GM19467 (cell line): ENCODE results near the gene NUDT2.

ENCODE experiments used
- ATAC-seq: cut with Tn5 transposase; IDR thresholded peaks from one replicate; pipeline ENCODE4 v1.9.1; 2021; ENCODE audit warnings: mild to moderate bottlenecking, moderate library complexity; ENCODE audit not compliant: unreplicated experiment

The NUDT2 gene

GRCh38 chr9:34370335-34370969, 41.1 kb downstream of the NUDT2 start:
- ATAC-seq: no peak

GRCh38 chr9:34370970-34371880, 41.9 kb downstream of the NUDT2 start:
- no peak for ATAC-seq

- no peak for ATAC-seq
Measured at GRCh38 chr9:34371886-34372466, 42.6 kb downstream of the NUDT2 start.

GRCh38 chr9:34372467-34373011, 43.2 kb downstream of the NUDT2 start:
- no peak for ATAC-seq

- no peak for ATAC-seq
Measured at GRCh38 chr9:34373749-34374148, 44.4 kb downstream of the NUDT2 start.

- ATAC-seq: no peak
Measured at GRCh38 chr9:34374339-34374738, 45.0 kb downstream of the NUDT2 start.

- no peak for ATAC-seq
Measured at GRCh38 chr9:34374905-34375552, 45.7 kb downstream of the NUDT2 start.

- no peak for ATAC-seq
Measured at GRCh38 chr9:34375901-34376595, 46.7 kb downstream of the NUDT2 start.

- peak; percentile 86 for ATAC-seq
Measured at GRCh38 chr9:34376596-34377403, 47.4 kb downstream of the NUDT2 start, which contains the start of gene MYORG. Gene MYORG (minus strand): TSS chr9:34376898. CDS start chr9:34372943, 3,955 bp downstream.

- no peak for ATAC-seq
Measured at GRCh38 chr9:34377404-34377746, 48.0 kb downstream of the NUDT2 start.

GRCh38 chr9:34378376-34379060, 49.1 kb downstream of the NUDT2 start:
- ATAC-seq: no peak

GRCh38 chr9:34379334-34380033, 50.1 kb downstream of the NUDT2 start:
- ATAC-seq: no peak

GRCh38 chr9:34380034-34380510, 50.7 kb downstream of the NUDT2 start:
- no peak for ATAC-seq

- ATAC-seq: no peak
Measured at GRCh38 chr9:34380511-34381315, 51.3 kb downstream of the NUDT2 start.

GRCh38 chr9:34381323-34381722, 52.0 kb downstream of the NUDT2 start:
- ATAC-seq: no peak

GRCh38 chr9:34382054-34382453, 52.7 kb downstream of the NUDT2 start:
- ATAC-seq: no peak

GRCh38 chr9:34382879-34383278, 53.5 kb downstream of the NUDT2 start:
- ATAC-seq: no peak
